GM21360 (cell line): ENCODE measurements around the gene KRT17.
"Not testable (repeated sequence)": the region's sequence is repeated elsewhere in the genome, so short reads cannot be mapped to it uniquely, and the experiment has no call there.

Source experiments
- ATAC-seq: cut with Tn5 transposase; IDR thresholded peaks from one replicate; pipeline ENCODE4 v1.9.1; 2021; ENCODE audit warnings: mild to moderate bottlenecking, moderate library complexity; ENCODE audit not compliant: unreplicated experiment

The KRT17 gene

GRCh38 chr17:41600318-41600717 is 24.1 kb downstream of the KRT17 start:
- ATAC-seq = no peak

- ATAC-seq = no peak
Measured at GRCh38 chr17:41599680-41600079, 24.7 kb downstream of the KRT17 start.

- ATAC-seq = no peak
Measured at GRCh38 chr17:41595585-41595984, 28.8 kb downstream of the KRT17 start.

GRCh38 chr17:41594363-41594915 is 29.9 kb downstream of the KRT17 start:
- ATAC-seq = no peak

- no peak for ATAC-seq
Measured at GRCh38 chr17:41593306-41593981, 30.9 kb downstream of the KRT17 start.

GRCh38 chr17:41592601-41593305 is 31.6 kb downstream of the KRT17 start:
- no peak for ATAC-seq

GRCh38 chr17:41589301-41589700 is 35.1 kb downstream of the KRT17 start:
- no peak for ATAC-seq

- no peak for ATAC-seq
Measured at GRCh38 chr17:41588126-41588810, 36.1 kb downstream of the KRT17 start.

- ATAC-seq = no peak
Measured at GRCh38 chr17:41586863-41587495, 37.4 kb downstream of the KRT17 start, which contains the start of gene KRT14. Gene KRT14, minus strand, starts transcription at chr17:41586895. Its CDS starts 61 bp downstream, at chr17:41586834.

- no peak for ATAC-seq
Measured at GRCh38 chr17:41585301-41586056, 38.9 kb downstream of the KRT17 start.

GRCh38 chr17:41584331-41584927 is 39.9 kb downstream of the KRT17 start:
- ATAC-seq = not testable (repeated sequence)

GRCh38 chr17:41583137-41584127 is 40.9 kb downstream of the KRT17 start:
- ATAC-seq = no peak

GRCh38 chr17:41582061-41582968 is 42.1 kb downstream of the KRT17 start:
- not testable (repeated sequence) for ATAC-seq

- no peak for ATAC-seq
Measured at GRCh38 chr17:41581366-41582060, 42.9 kb downstream of the KRT17 start.

- no peak for ATAC-seq
Measured at GRCh38 chr17:41580687-41581365, 43.5 kb downstream of the KRT17 start.

- no peak for ATAC-seq
Measured at GRCh38 chr17:41580244-41580575, 44.2 kb downstream of the KRT17 start.
